Prostate gland (tissue), 2 donors: ENCODE measurements around the gene KRTAP1-5. TPM values are rescaled to one million over a fixed set of nuclear protein-coding genes. Genes with fewer than 3 reads are reported as not detected.
"Not testable (repeated sequence)": the region's sequence is repeated elsewhere in the genome, so short reads cannot be mapped to it uniquely, and the experiment has no call there.

Experiments
- DNase-seq: peaks from one replicate; pipeline ENCODE4 v3.0.0-alpha.2; 2019; ENCODE audit warnings: low spot score
- H3K27ac ChIP-seq, 2 donors: fragments of 200-600 bp; sonication (generic); 2 replicates each; pipeline ENCODE4 v1.5.1; 2017 to 2019
- H3K27me3 ChIP-seq: fragments of 200-600 bp; sonication (generic); replicated peaks from 2 replicates; pipeline ENCODE4 v1.5.1; 2019; ENCODE audit not compliant: insufficient read depth
- H3K36me3 ChIP-seq, 2 donors: fragments of 200-600 bp; sonication (generic); 1 replicate in 1 of 2; 2 replicates in 1 of 2; pipeline versions ENCODE4 v1.5.1 to v1.8.1; 2017 to 2019
- H3K4me1 ChIP-seq: fragments of 200-600 bp; sonication (generic); replicated peaks from 2 replicates; pipeline ENCODE4 v1.5.1; 2019
- H3K4me3 ChIP-seq, 2 donors: fragments of 200-600 bp; sonication (generic); 2 replicates each; pipeline ENCODE4 v1.5.1; 2017 to 2019
- H3K9me3 ChIP-seq: fragments of 200-600 bp; sonication (generic); 2 replicates; pipeline ENCODE4 v1.5.1; 2017
- POLR2A ChIP-seq: fragments of 450-650 bp; IDR thresholded peaks from one replicate; pipeline ENCODE4 v1.6.1; 2016; ENCODE audit warnings: antibody characterized with exemption, mild to moderate bottlenecking
- POLR2AphosphoS5 ChIP-seq: sonication (generic); formaldehyde crosslinking; IDR thresholded peaks from one replicate; pipeline ENCODE4 v1.6.1; 2017; ENCODE audit warnings: antibody characterized with exemption
- WGBS: methylation state at CpG from one replicate; pipeline ENCODE4 v1.1.5; 2018; 5-methylcytosine and 5-hydroxymethylcytosine counted together
- intact Hi-C: fragments of 100-400 bp; cut with DNase I; formaldehyde crosslinking; loops from one replicate; pipeline ENCODE4 v1.14.2; 2022
- total RNA-seq, 2 donors: library from RNA; depleted of rRNA; stranded (reverse); fragments of >200 nt; gene quantifications; one replicate each; pipeline ENCODE4 v1.1.0, GENCODE V29; 2016
- TF ChIP-seq, protein P1 (sequence below), 4 experiments: fragments of 200-600 bp in 2 of 4; fragments of 450-650 bp in 2 of 4; sonication (generic) in 2 of 4; IDR thresholded peaks; 1 replicate in 3 of 4; 2 replicates in 1 of 4; pipeline ENCODE4 v1.5.1; 2016 to 2019; ENCODE audit warnings: antibody characterized with exemption in 4 of 4, mild to moderate bottlenecking in 2 of 4, moderate library complexity in 2 of 4

KRTAP1-5 gene
- total RNA-seq, 2 donors from 2014 or later = 0.51 TPM; not detected in 1

DNA sequence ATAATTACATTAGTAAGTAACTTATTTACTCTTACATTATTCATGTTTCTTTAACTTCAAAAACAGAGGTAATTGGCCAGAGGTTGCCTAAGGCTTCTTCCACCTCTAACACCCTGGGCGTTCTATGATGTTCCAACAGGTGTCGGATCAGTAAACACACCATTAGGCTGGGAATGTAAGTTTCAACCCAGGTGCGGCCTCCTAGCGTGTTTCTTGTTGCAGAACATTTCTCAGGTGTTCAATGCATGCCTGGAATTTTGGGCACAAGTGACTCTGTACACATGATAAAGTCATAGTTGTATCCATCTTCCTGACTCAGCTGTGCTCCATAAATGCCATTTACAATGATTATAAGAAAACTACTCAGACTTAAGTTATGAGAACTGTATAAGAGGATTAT lies 27.0 kb upstream of the KRTAP1-5 start:
- DNase-seq = no peak
- no peaks in the 10 kb centered on the region for H3K4me1 ChIP-seq
- H3K9me3 ChIP-seq = no peaks in the 10 kb centered on the region
- no peak overlapping the region for H3K4me3 ChIP-seq
- H3K27ac ChIP-seq = no peak overlapping the region
- 81% methylated on average over 4 of the region's 4 CpGs for whole genome bisulfite sequencing
- no peaks in the 10 kb centered on the region for H3K27me3 ChIP-seq
- no peak for TF ChIP-seq POLR2A
- no peak for TF ChIP-seq POLR2AphosphoS5
- TF ChIP-seq, protein P1, sequence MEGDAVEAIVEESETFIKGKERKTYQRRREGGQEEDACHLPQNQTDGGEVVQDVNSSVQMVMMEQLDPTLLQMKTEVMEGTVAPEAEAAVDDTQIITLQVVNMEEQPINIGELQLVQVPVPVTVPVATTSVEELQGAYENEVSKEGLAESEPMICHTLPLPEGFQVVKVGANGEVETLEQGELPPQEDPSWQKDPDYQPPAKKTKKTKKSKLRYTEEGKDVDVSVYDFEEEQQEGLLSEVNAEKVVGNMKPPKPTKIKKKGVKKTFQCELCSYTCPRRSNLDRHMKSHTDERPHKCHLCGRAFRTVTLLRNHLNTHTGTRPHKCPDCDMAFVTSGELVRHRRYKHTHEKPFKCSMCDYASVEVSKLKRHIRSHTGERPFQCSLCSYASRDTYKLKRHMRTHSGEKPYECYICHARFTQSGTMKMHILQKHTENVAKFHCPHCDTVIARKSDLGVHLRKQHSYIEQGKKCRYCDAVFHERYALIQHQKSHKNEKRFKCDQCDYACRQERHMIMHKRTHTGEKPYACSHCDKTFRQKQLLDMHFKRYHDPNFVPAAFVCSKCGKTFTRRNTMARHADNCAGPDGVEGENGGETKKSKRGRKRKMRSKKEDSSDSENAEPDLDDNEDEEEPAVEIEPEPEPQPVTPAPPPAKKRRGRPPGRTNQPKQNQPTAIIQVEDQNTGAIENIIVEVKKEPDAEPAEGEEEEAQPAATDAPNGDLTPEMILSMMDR (IDR thresholded peaks at IDR 0.05) = no peak
- intact Hi-C loops = no loop called here
- no peaks in the 10 kb centered on the region for H3K36me3 ChIP-seq

GRCh38 chr17:41052566-41052965 lies 25.6 kb upstream of the KRTAP1-5 start:
- Histone ChIP-seq H3K36me3 (no peaks in the 10 kb centered on the region), H3K27me3 (no peaks in the 10 kb centered on the region), H3K4me1 (no peaks in the 10 kb centered on the region), H3K9me3 (no peaks in the 10 kb centered on the region), H3K27ac (no peak overlapping the region), H3K4me3 (no peak overlapping the region)
- no peak for DNase-seq
- intact Hi-C loops = no loop called here
- TF ChIP-seq, protein P1 (IDR thresholded peaks at IDR 0.05) = no peak
- TF ChIP-seq POLR2AphosphoS5 = no peak
- TF ChIP-seq POLR2A = no peak

- Histone ChIP-seq H3K27me3 (no peaks in the 10 kb centered on the region), H3K27ac (no peak overlapping the region), H3K4me1 (no peaks in the 10 kb centered on the region), H3K36me3 (no peaks in the 10 kb centered on the region), H3K9me3 (no peaks in the 10 kb centered on the region), H3K4me3 (no peak overlapping the region)
- intact Hi-C loops = no loop called here
- no peak for DNase-seq
- TF ChIP-seq POLR2AphosphoS5 (no peak), POLR2A (no peak)
- TF ChIP-seq, protein P1 (IDR thresholded peaks at IDR 0.05) = no peak
- 68% methylated on average over 2 of the region's 2 CpGs for WGBS
These were observed 22.1 kb upstream of the KRTAP1-5 start for GRCh38 chr17:41049110-41049509.

DNA sequence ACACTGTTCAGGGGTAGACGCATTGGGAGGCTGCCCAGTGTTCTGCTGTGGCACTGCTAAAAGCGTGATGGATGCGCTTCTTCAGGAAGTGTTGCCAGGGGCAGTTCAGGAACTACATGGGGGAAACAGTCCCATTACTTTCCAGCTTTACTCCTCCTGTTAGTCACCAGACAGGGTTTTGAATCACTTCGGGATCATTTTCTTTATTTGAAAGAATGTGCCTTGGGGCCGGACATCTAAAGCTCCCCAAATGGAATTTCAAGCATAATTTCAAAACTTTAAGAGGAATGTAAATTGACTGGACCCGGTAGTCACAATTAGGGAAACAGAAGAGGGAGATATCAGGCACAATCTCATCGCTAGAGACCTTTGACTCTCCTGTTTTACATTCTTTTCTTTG lies 21.4 kb upstream of the KRTAP1-5 start:
- no peaks in the 10 kb centered on the region for H3K36me3 ChIP-seq
- no peaks in the 10 kb centered on the region for H3K9me3 ChIP-seq
- 69% methylated on average over 7 of the region's 7 CpGs for WGBS
- no peaks in the 10 kb centered on the region for H3K27me3 ChIP-seq
- H3K27ac ChIP-seq = no peak overlapping the region
- TF ChIP-seq POLR2AphosphoS5 (no peak), POLR2A (no peak)
- TF ChIP-seq, protein P1 (IDR thresholded peaks at IDR 0.05) = no peak
- H3K4me3 ChIP-seq = no peak overlapping the region
- intact Hi-C loops = no loop called here
- H3K4me1 ChIP-seq = no peaks in the 10 kb centered on the region
- DNase-seq = no peak

DNA sequence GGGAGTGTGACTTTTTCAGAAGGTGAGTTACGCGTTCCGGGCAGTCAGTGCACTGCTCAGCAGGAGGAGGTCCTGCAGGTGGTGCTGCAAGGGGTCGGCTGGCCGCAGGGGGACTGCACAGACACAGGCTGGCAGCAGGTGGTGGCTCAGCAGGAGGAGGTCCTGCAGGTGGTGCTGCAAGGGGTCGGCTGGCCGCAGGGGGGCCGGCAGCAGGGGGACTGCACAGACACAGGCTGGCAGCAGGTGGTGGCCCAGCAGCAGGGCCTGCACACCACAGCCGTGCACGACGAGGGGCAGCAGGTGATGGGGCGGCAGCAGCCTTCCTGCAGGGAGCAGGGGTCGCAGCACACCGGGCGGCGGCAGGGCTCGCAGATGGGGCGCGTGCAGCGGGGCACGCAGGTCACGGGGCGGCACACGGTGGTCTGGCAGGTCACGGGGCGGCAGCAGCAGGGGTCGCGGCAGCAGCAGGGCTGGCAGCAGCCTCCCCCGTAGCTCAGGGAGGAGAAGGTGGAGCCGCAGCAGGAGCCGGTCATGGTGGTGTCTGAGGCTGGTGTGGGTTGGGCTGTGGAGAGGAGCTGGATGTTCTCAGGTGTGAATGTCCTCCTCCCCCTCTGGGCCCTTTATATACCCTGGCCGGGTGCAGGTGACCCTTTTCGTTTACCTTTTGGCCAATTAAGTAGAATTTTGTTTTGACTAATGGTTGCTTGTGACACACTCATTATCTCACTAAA lies 19.9 kb upstream of the KRTAP1-5 start, which contains the start of gene KRTAP2-1:
KRTAP2-1 (minus strand) TSS at position 582 of the 731 bp plus-strand sequence; CDS start at position 533, 49 bp downstream.
- intact Hi-C loops, H3K36me3 ChIP-seq, H3K4me3 ChIP-seq, H3K27ac ChIP-seq, H3K9me3 ChIP-seq, H3K4me1 ChIP-seq, DNase-seq, H3K27me3 ChIP-seq: not testable (repeated sequence)
- 70% methylated on average over 10 of the region's 33 CpGs for WGBS
